SU-DHL-6 (cell line): Measurements from ENCODE around the gene CCDC24.

Experiments
- EZH2phosphoT487 ChIP-seq: fragments of 200-600 bp; sonication (generic), shearing (Covaris generic); conservative IDR thresholded peaks from 2 replicates; pipeline ENCODE4 v1.6.1; 2018; ENCODE audit warnings: mild to moderate bottlenecking, antibody characterized with exemption, low read length, moderate library complexity, mixed read lengths
- TF ChIP-seq, protein P1 (sequence below): fragments of 200-600 bp; sonication (generic); IDR thresholded peaks from one replicate; pipeline ENCODE4 v1.5.1; 2017; ENCODE audit warnings: antibody characterized with exemption, mild to moderate bottlenecking, low read length, moderate library complexity; ENCODE audit not compliant: insufficient read depth, poor library complexity, severe bottlenecking

DNA sequence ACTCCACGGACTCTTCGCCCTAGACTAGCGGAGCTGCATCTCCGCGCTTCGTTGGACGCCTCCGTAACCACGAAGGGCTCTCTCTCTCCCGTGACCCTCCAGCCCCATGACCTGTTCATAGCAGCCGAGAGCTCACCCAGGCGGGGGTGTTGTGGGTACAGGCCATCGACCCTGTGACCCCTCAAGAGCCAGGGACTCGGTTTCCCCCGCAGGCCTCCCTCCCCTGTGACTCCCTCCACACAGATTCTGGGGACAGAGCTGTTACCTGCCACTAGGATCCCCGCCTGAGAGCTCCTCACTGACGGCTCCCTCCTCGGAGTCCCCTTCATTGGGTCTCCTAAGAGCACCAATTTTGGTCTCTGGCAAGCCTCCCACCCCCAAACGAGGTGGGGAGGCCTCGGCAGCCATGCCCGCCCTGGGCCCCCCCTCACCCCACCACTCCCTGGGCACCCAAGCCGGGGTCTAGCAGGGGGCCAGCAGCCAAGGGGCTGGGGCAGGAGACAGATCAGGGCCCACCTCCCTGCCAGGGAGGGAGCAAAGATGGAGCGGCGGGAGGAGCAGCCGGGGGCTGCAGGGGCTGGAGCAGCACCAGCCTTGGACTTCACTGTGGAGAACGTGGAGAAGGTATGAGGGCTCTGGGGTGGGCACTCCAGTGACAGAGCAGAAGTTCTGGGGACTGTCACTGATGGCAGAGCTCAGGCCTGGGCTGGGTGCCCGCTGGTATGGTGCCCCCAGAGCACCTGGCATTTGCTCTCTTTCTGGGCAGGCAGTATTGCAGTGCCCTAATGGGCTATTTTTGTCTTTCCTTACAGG is 44.1 kb upstream of the CCDC24 start:
- TF ChIP-seq, protein P1, sequence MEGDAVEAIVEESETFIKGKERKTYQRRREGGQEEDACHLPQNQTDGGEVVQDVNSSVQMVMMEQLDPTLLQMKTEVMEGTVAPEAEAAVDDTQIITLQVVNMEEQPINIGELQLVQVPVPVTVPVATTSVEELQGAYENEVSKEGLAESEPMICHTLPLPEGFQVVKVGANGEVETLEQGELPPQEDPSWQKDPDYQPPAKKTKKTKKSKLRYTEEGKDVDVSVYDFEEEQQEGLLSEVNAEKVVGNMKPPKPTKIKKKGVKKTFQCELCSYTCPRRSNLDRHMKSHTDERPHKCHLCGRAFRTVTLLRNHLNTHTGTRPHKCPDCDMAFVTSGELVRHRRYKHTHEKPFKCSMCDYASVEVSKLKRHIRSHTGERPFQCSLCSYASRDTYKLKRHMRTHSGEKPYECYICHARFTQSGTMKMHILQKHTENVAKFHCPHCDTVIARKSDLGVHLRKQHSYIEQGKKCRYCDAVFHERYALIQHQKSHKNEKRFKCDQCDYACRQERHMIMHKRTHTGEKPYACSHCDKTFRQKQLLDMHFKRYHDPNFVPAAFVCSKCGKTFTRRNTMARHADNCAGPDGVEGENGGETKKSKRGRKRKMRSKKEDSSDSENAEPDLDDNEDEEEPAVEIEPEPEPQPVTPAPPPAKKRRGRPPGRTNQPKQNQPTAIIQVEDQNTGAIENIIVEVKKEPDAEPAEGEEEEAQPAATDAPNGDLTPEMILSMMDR: no peak
- TF ChIP-seq EZH2phosphoT487: no peak
